ENCODE results near the gene CPVL. TPM values are rescaled to one million over a fixed set of nuclear protein-coding genes. Genes with fewer than 3 reads are reported as not detected.

Gene CPVL
- total RNA-seq, 2 donors from 2014 or later: 4.7 to 48.3 TPM

- H3K4me3 ChIP-seq: no peak overlapping the region
- TF ChIP-seq CTCF (IDR thresholded peaks at IDR 0.05) (no peak), POLR2AphosphoS5 (IDR thresholded peaks at IDR 0.05) (no peak), POLR2A (IDR thresholded peaks at IDR 0.05) (no peak)
- intact Hi-C loops (cut with DNase I): no loop called here
- H3K27ac ChIP-seq: no peak overlapping the region
- H3K36me3 ChIP-seq: no peaks in the 10 kb centered on the region
- H3K27me3 ChIP-seq (replicated peaks; ENCODE audit: insufficient read depth): no peaks in the 10 kb centered on the region
- no peaks in the 10 kb centered on the region for H3K4me1 ChIP-seq (replicated peaks)
- no peaks in the 10 kb centered on the region for H3K9me3 ChIP-seq
- 92% methylated on average over 7 of the region's 7 CpGs for WGBS
- no peak for DNase-seq (ENCODE audit: low spot score)
These were observed 5.4 kb downstream of the CPVL start for GRCh38 chr7:29140873-29141468.

- whole genome bisulfite sequencing: 81% methylated on average over 4 of the region's 4 CpGs
- Histone ChIP-seq H3K27ac (no peak overlapping the region), H3K27me3 (replicated peaks; ENCODE audit: insufficient read depth) (no peaks in the 10 kb centered on the region), H3K4me3 (no peak overlapping the region), H3K4me1 (replicated peaks) (no peaks in the 10 kb centered on the region), H3K9me3 (no peaks in the 10 kb centered on the region), H3K36me3 (no peaks in the 10 kb centered on the region)
- TF ChIP-seq POLR2AphosphoS5 (IDR thresholded peaks at IDR 0.05) (no peak), POLR2A (IDR thresholded peaks at IDR 0.05) (no peak), CTCF (IDR thresholded peaks at IDR 0.05) (no peak)
- intact Hi-C loops (cut with DNase I): no loop called here
- no peak for DNase-seq (ENCODE audit: low spot score)
These were observed 6.5 kb downstream of the CPVL start for GRCh38 chr7:29139796-29140195.

- DNase-seq (ENCODE audit: low spot score): no peak
- no peaks in the 10 kb centered on the region for H3K4me1 ChIP-seq (replicated peaks)
- H3K9me3 ChIP-seq: no peaks in the 10 kb centered on the region
- intact Hi-C loops (cut with DNase I): no loop called here
- no peaks in the 10 kb centered on the region for H3K36me3 ChIP-seq
- WGBS: 92% methylated on average over 2 of the region's 2 CpGs
- TF ChIP-seq CTCF (IDR thresholded peaks at IDR 0.05) (no peak), POLR2AphosphoS5 (IDR thresholded peaks at IDR 0.05) (no peak), POLR2A (IDR thresholded peaks at IDR 0.05) (no peak)
- no peak overlapping the region for H3K27ac ChIP-seq
- no peaks in the 10 kb centered on the region for H3K27me3 ChIP-seq (replicated peaks; ENCODE audit: insufficient read depth)
- no peak overlapping the region for H3K4me3 ChIP-seq
These were observed 7.1 kb downstream of the CPVL start for GRCh38 chr7:29139191-29139590.

- no peak for DNase-seq (ENCODE audit: low spot score)
- Histone ChIP-seq H3K36me3 (no peaks in the 10 kb centered on the region), H3K27ac (no peak overlapping the region), H3K9me3 (no peaks in the 10 kb centered on the region), H3K27me3 (replicated peaks; ENCODE audit: insufficient read depth) (no peaks in the 10 kb centered on the region), H3K4me3 (no peak overlapping the region), H3K4me1 (replicated peaks) (no peaks in the 10 kb centered on the region)
- TF ChIP-seq POLR2AphosphoS5 (IDR thresholded peaks at IDR 0.05): no peak
- no peak for TF ChIP-seq POLR2A (IDR thresholded peaks at IDR 0.05)
- no peak for TF ChIP-seq CTCF (IDR thresholded peaks at IDR 0.05)
- intact Hi-C loops (cut with DNase I): no loop called here
- 52% methylated on average over 4 of the region's 4 CpGs for WGBS
These were observed 7.7 kb downstream of the CPVL start for GRCh38 chr7:29138588-29138987.

GRCh38 chr7:29135846-29136245 lies 10.5 kb downstream of the CPVL start:
- Histone ChIP-seq H3K4me3 (no peak overlapping the region), H3K27me3 (replicated peaks; ENCODE audit: insufficient read depth) (no peaks in the 10 kb centered on the region), H3K36me3 (no peaks in the 10 kb centered on the region), H3K9me3 (no peaks in the 10 kb centered on the region), H3K4me1 (replicated peaks) (no peaks in the 10 kb centered on the region), H3K27ac (no peak overlapping the region)
- intact Hi-C loops (cut with DNase I): no loop called here
- TF ChIP-seq CTCF (IDR thresholded peaks at IDR 0.05) (no peak), POLR2A (IDR thresholded peaks at IDR 0.05) (no peak), POLR2AphosphoS5 (IDR thresholded peaks at IDR 0.05) (no peak)
- WGBS: 97% methylated on average over 1 of the region's 1 CpG
- DNase-seq (ENCODE audit: low spot score): no peak

Measured in prostate gland (tissue), 2 donors.